Measurements from ENCODE around the gene MYO19.

GRCh38 chr17:36529121-36529520, 5.5 kb downstream of the MYO19 start:
- TF ChIP-seq CTCF (conservative IDR thresholded peaks at IDR 0.05) (no peak), ZFX (IDR thresholded peaks at IDR 0.05) (no peak)
